Measurements from ENCODE around the gene MRPL33. TPM values are rescaled to one million over a fixed set of nuclear protein-coding genes. Genes with fewer than 3 reads are reported as not detected.
"Not testable (repeated sequence)": the region's sequence is repeated elsewhere in the genome, so short reads cannot be mapped to it uniquely, and the experiment has no call there.

MRPL33 gene
- total RNA-seq, 1 donor from 2014 or later = 54.6 TPM

DNA sequence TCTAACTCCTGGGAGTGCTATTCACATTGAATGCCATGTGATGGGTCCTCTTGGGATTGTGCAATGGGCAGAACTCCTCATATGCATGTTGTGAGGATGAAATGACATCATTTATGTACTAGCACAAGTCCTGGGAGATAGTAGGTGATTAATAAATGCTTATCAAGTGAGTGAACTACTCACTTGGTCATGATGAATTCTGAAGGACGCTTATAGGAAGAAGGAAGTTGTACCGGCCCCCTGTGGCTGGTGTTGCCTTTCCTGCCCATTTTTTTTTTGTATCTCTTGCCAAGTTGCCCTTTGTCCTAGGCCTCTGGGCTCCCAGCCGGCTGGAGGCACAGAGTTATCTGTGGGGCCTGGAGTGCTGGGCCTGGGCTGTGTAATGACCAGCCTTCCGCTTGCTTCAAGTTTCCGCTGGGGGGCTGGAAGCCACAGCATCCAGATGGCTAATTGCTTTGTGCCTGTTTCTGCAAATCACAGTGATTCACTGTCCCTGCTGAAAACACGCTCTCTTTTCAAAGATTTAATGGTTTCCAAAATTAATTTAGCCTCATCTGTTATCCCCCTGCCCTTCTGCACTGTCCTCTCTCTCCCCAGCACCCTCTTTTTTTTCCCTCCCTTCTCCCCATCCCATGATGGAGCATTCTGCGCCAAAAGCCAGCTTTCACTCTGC lies 33.7 kb upstream of the MRPL33 start:
- H3K36me3 Mint-ChIP-seq = no peaks in the 10 kb centered on the region
- DNase-seq (ENCODE audit: extremely low spot score, unreplicated experiment) = no peak
- H3K27ac Mint-ChIP-seq = no peak overlapping the region
- H3K9me3 Mint-ChIP-seq = peaks cover 8% of the 10 kb centered on the region
- H3K4me1 Mint-ChIP-seq (ENCODE audit: unreplicated experiment) = peaks cover 12% of the 10 kb centered on the region
- H3K4me3 Mint-ChIP-seq = no peak overlapping the region
- peaks cover 12% of the 10 kb centered on the region for H3K27me3 Mint-ChIP-seq
- TF ChIP-seq, protein P1, sequence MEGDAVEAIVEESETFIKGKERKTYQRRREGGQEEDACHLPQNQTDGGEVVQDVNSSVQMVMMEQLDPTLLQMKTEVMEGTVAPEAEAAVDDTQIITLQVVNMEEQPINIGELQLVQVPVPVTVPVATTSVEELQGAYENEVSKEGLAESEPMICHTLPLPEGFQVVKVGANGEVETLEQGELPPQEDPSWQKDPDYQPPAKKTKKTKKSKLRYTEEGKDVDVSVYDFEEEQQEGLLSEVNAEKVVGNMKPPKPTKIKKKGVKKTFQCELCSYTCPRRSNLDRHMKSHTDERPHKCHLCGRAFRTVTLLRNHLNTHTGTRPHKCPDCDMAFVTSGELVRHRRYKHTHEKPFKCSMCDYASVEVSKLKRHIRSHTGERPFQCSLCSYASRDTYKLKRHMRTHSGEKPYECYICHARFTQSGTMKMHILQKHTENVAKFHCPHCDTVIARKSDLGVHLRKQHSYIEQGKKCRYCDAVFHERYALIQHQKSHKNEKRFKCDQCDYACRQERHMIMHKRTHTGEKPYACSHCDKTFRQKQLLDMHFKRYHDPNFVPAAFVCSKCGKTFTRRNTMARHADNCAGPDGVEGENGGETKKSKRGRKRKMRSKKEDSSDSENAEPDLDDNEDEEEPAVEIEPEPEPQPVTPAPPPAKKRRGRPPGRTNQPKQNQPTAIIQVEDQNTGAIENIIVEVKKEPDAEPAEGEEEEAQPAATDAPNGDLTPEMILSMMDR (conservative IDR thresholded peaks at IDR 0.05) = no peak

DNA sequence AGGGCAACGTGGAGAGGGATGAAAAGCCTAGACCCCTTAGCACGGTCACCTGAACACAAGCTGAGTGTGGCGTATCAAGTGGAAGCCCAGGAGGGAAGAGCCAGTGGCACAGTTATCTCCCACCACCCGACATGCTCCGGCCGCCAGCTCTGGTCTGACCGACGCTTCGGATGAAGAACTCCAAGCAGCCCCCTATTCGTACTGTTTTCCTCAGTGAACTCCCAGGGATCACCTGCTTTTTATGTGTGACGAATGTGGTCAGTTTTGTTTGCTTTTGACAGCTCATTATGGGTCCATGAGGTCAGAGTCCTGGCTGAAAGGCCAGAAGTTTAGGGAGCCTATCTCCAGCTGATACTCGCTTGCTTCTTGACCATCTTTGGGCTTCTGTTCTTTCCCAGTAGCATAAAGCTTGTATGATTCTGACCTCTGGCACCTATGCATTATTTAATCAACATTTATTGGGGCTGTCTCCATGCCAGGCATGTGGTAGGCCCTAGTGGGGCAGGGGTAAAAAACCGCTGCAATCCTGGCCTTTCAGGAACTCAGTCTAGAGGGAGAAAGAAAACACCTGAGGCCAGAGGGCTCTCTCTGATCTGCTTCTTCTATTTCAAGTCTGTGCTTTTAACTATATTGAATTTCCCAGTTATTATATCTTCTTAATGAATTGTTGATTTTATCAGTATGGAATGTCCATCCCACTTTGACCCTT lies 33.0 kb upstream of the MRPL33 start:
- no peak overlapping the region for H3K4me3 Mint-ChIP-seq
- peaks cover 12% of the 10 kb centered on the region for H3K27me3 Mint-ChIP-seq
- TF ChIP-seq, protein P1 (conservative IDR thresholded peaks at IDR 0.05) = no peak
- peaks cover 12% of the 10 kb centered on the region for H3K4me1 Mint-ChIP-seq (ENCODE audit: unreplicated experiment)
- H3K36me3 Mint-ChIP-seq = no peaks in the 10 kb centered on the region
- peaks cover 8% of the 10 kb centered on the region for H3K9me3 Mint-ChIP-seq
- DNase-seq (ENCODE audit: extremely low spot score, unreplicated experiment) = no peak
- H3K27ac Mint-ChIP-seq = no peak overlapping the region

DNA sequence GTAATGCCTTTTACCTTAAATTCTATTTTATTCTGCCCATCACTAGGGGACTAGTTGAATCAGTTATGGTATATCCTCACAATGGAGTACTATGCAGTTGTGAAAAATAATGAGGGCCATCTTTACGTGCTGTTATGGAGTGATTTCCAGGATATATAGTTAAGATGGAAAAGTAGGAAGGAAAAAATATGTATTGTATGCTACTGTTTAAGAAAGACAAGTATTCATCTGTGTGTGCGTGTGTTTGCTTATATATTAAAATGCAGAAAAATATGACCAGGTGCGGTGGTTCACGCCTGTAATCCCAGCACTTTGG lies 32.5 kb upstream of the MRPL33 start:
- H3K27ac Mint-ChIP-seq = no peak overlapping the region
- no peak for DNase-seq (ENCODE audit: extremely low spot score, unreplicated experiment)
- peaks cover 12% of the 10 kb centered on the region for H3K4me1 Mint-ChIP-seq (ENCODE audit: unreplicated experiment)
- H3K36me3 Mint-ChIP-seq = no peaks in the 10 kb centered on the region
- H3K4me3 Mint-ChIP-seq = no peak overlapping the region
- TF ChIP-seq, protein P1 (conservative IDR thresholded peaks at IDR 0.05) = no peak
- H3K27me3 Mint-ChIP-seq = peaks cover 12% of the 10 kb centered on the region
- peaks cover 8% of the 10 kb centered on the region for H3K9me3 Mint-ChIP-seq

DNA sequence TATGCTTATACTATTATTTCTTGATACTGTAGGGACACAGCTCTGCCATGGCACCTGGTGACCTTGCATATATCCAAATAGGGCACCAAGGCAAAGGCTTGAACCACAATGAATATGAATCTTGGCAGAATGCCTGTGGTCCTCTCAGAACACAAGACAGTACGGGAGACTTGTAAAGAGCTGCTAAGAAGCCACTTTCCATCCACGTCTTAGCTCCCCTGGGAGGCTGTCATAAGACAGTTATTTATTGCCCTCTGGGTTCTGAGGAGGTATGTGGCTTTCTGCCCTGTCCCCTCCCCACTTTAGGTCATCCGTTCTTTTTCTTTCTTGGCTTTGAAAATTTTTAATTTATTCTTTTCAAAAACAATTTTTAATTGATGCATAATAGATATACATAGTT lies 29.8 kb upstream of the MRPL33 start:
- no peak for DNase-seq (ENCODE audit: extremely low spot score, unreplicated experiment)
- no peaks in the 10 kb centered on the region for H3K36me3 Mint-ChIP-seq
- peaks cover 12% of the 10 kb centered on the region for H3K4me1 Mint-ChIP-seq (ENCODE audit: unreplicated experiment)
- peaks cover 8% of the 10 kb centered on the region for H3K9me3 Mint-ChIP-seq
- H3K4me3 Mint-ChIP-seq = no peak overlapping the region
- no peak overlapping the region for H3K27ac Mint-ChIP-seq
- TF ChIP-seq, protein P1 (conservative IDR thresholded peaks at IDR 0.05) = no peak
- H3K27me3 Mint-ChIP-seq = peaks cover 8% of the 10 kb centered on the region

DNA sequence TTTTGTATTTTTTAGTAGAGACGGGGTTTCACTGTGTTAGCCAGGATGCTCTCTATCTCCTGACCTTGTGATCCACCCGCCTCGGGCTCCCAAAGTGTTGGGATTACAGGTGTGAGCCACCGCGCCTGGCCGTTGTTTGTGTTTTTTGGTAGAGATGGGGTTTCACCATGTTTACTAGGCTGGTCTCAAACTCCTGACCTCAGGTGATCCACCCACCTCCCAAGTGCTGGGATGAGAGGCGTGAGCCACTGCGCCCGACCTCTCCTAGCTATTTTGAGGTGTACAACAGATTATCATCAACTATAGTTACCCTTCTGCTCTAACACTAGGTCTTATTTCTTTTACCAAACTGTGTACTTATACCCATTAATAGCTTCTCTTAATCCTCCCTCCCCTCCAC lies 28.9 kb upstream of the MRPL33 start:
- TF ChIP-seq, protein P1 (conservative IDR thresholded peaks at IDR 0.05) = no peak
- Mint-ChIP-seq H3K4me3 (no peak overlapping the region), H3K27ac (no peak overlapping the region), H3K9me3 (peaks cover 8% of the 10 kb centered on the region), H3K27me3 (peaks cover 6% of the 10 kb centered on the region), H3K4me1 (ENCODE audit: unreplicated experiment) (peaks cover 6% of the 10 kb centered on the region), H3K36me3 (no peaks in the 10 kb centered on the region)
- no peak for DNase-seq (ENCODE audit: extremely low spot score, unreplicated experiment)

DNA sequence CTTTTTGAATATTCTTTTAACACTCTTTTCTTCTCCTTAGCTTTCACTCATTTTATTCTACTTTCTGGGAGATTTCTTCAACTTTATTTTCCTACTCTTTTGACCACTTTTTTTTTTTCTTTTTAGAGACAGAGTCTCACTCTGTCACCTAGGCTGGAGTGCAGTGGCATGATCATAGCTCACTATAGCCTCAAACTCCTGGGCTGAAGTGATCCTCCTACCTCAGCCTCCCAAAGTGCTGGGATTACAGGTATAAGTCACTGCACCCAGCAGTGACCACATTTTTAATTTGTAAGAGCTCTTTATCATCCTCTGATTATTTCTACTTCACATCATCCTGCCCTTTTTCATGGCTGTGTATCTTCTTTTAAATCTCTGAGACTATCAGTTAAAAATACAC lies 26.0 kb upstream of the MRPL33 start:
- not testable (repeated sequence) for H3K27ac Mint-ChIP-seq; H3K4me3 Mint-ChIP-seq; H3K36me3 Mint-ChIP-seq; DNase-seq (ENCODE audit: extremely low spot score, unreplicated experiment); H3K4me1 Mint-ChIP-seq (ENCODE audit: unreplicated experiment)
- H3K9me3 Mint-ChIP-seq = peaks cover 14% of the 10 kb centered on the region
- peaks cover 17% of the 10 kb centered on the region for H3K27me3 Mint-ChIP-seq
